ENCODE data around the gene DTNA.

Gene DTNA

GRCh38 chr18:34809451-34810072 lies 99.5 kb downstream of the DTNA start:
- H3K27me3 ChIP-seq (ENCODE audit: control insufficient read depth, low read length): peaks cover 2% of the 10 kb centered on the region
- peak; percentile 26 for TF ChIP-seq CTCF (IDR thresholded peaks at IDR 0.05; ENCODE audit: low read depth, low read length, poor library complexity, severe bottlenecking)
- no peak for TF ChIP-seq EZH2phosphoT487 (IDR thresholded peaks at IDR 0.05; ENCODE audit: borderline replicate concordance, low read length)
- H3F3A ChIP-seq (ENCODE audit: control insufficient read depth, insufficient read depth): no peaks in the 10 kb centered on the region
- H3K36me3 ChIP-seq (ENCODE audit: control insufficient read depth, low read length): no peaks in the 10 kb centered on the region
- H3K9me2 ChIP-seq (replicated peaks; ENCODE audit: control insufficient read depth, low read length): no peaks in the 10 kb centered on the region
- H3K79me2 ChIP-seq (ENCODE audit: control insufficient read depth, low read length): no peaks in the 10 kb centered on the region
- no peak overlapping the region for H3K4me2 ChIP-seq (ENCODE audit: low read length)
- no peaks in the 10 kb centered on the region for H3K4me1 ChIP-seq (ENCODE audit: control insufficient read depth, low read length)
- H3K4me3 ChIP-seq (ENCODE audit: low read length): no peak overlapping the region
- no peak overlapping the region for H3K27ac ChIP-seq (ENCODE audit: low read depth, low read length)
- no peaks in the 10 kb centered on the region for H4K20me1 ChIP-seq (ENCODE audit: control insufficient read depth, insufficient read depth, low read depth, low read length)
- no peaks in the 10 kb centered on the region for H3K9me3 ChIP-seq (ENCODE audit: control insufficient read depth, insufficient read depth, low read length)

- Histone ChIP-seq H3K79me2 (ENCODE audit: control insufficient read depth, low read length) (no peaks in the 10 kb centered on the region), H3K27me3 (ENCODE audit: control insufficient read depth, low read length) (peaks cover 9% of the 10 kb centered on the region), H3K4me3 (ENCODE audit: low read length) (no peak overlapping the region), H4K20me1 (ENCODE audit: control insufficient read depth, insufficient read depth, low read depth, low read length) (no peaks in the 10 kb centered on the region), H3K9me2 (replicated peaks; ENCODE audit: control insufficient read depth, low read length) (no peaks in the 10 kb centered on the region), H3K4me1 (ENCODE audit: control insufficient read depth, low read length) (no peaks in the 10 kb centered on the region), H3K27ac (ENCODE audit: low read depth, low read length) (no peak overlapping the region), H3K36me3 (ENCODE audit: control insufficient read depth, low read length) (no peaks in the 10 kb centered on the region), H3K4me2 (ENCODE audit: low read length) (no peak overlapping the region), H3K9me3 (ENCODE audit: control insufficient read depth, insufficient read depth, low read length) (no peaks in the 10 kb centered on the region), H3F3A (ENCODE audit: control insufficient read depth, insufficient read depth) (no peaks in the 10 kb centered on the region)
- TF ChIP-seq EZH2phosphoT487 (IDR thresholded peaks at IDR 0.05; ENCODE audit: borderline replicate concordance, low read length): no peak
- no peak for TF ChIP-seq CTCF (IDR thresholded peaks at IDR 0.05; ENCODE audit: low read depth, low read length, poor library complexity, severe bottlenecking)
Measured at GRCh38 chr18:34816183-34816582, 106.1 kb downstream of the DTNA start.

GRCh38 chr18:34817636-34818035 lies 107.5 kb downstream of the DTNA start:
- no peak overlapping the region for H3K4me3 ChIP-seq (ENCODE audit: low read length)
- H3K27me3 ChIP-seq (ENCODE audit: control insufficient read depth, low read length): peaks cover 7% of the 10 kb centered on the region
- H3K79me2 ChIP-seq (ENCODE audit: control insufficient read depth, low read length): no peaks in the 10 kb centered on the region
- no peaks in the 10 kb centered on the region for H3K9me2 ChIP-seq (replicated peaks; ENCODE audit: control insufficient read depth, low read length)
- H3K36me3 ChIP-seq (ENCODE audit: control insufficient read depth, low read length): no peaks in the 10 kb centered on the region
- no peak overlapping the region for H3K27ac ChIP-seq (ENCODE audit: low read depth, low read length)
- no peaks in the 10 kb centered on the region for H3K9me3 ChIP-seq (ENCODE audit: control insufficient read depth, insufficient read depth, low read length)
- H3K4me1 ChIP-seq (ENCODE audit: control insufficient read depth, low read length): no peaks in the 10 kb centered on the region
- H3K4me2 ChIP-seq (ENCODE audit: low read length): no peak overlapping the region
- no peaks in the 10 kb centered on the region for H4K20me1 ChIP-seq (ENCODE audit: control insufficient read depth, insufficient read depth, low read depth, low read length)
- no peaks in the 10 kb centered on the region for H3F3A ChIP-seq (ENCODE audit: control insufficient read depth, insufficient read depth)
- TF ChIP-seq CTCF (IDR thresholded peaks at IDR 0.05; ENCODE audit: low read depth, low read length, poor library complexity, severe bottlenecking): no peak
- no peak for TF ChIP-seq EZH2phosphoT487 (IDR thresholded peaks at IDR 0.05; ENCODE audit: borderline replicate concordance, low read length)

Measured in DOHH2 (cell line).